Neural cell (in vitro differentiated cells): ENCODE results near the gene SPI1.

ENCODE experiments used
- CTCF ChIP-seq: fragments of 450-650 bp; IDR thresholded peaks from 2 replicates; pipeline ENCODE4 v1.5.1; 2014; ENCODE audit warnings: antibody characterized with exemption, mild to moderate bottlenecking, moderate library complexity; ENCODE audit not compliant: poor library complexity, severe bottlenecking
- EP300 ChIP-seq: fragments of 450-650 bp; conservative IDR thresholded peaks from 2 replicates; pipeline ENCODE4 v1.6.1; 2014; ENCODE audit warnings: antibody characterized with exemption, mild to moderate bottlenecking, moderate library complexity; ENCODE audit not compliant: poor library complexity, severe bottlenecking
- EZH2 ChIP-seq: fragments of 200-600, 300-800 bp; shearing (Covaris generic), sonication (generic); IDR thresholded peaks from 2 replicates; pipeline ENCODE4 v1.6.1; 2014; ENCODE audit warnings: antibody characterized with exemption, low read length, borderline replicate concordance, mild to moderate bottlenecking; ENCODE audit not compliant: insufficient read depth, poor library complexity, severe bottlenecking
- MXI1 ChIP-seq: fragments of 450-650 bp; conservative IDR thresholded peaks from 2 replicates; pipeline ENCODE4 v1.6.1; 2014; ENCODE audit warnings: antibody characterized with exemption, mild to moderate bottlenecking; ENCODE audit not compliant: poor library complexity, severe bottlenecking
- RAD21 ChIP-seq: fragments of 450-650 bp; conservative IDR thresholded peaks from 2 replicates; pipeline ENCODE4 v1.6.1; 2014; ENCODE audit warnings: antibody characterized with exemption, mild to moderate bottlenecking, moderate library complexity
- SMC3 ChIP-seq: fragments of 450-650 bp; conservative IDR thresholded peaks from 2 replicates; pipeline ENCODE4 v1.6.1; 2014; ENCODE audit warnings: antibody characterized with exemption, mild to moderate bottlenecking, moderate library complexity; ENCODE audit not compliant: poor library complexity
- TAF1 ChIP-seq: IDR thresholded peaks from 2 replicates; pipeline ENCODE4 v1.6.1; 2012; ENCODE audit warnings: low read depth

- no peak for TF ChIP-seq RAD21
- TF ChIP-seq CTCF, result no peak
- TF ChIP-seq SMC3, result no peak
- TF ChIP-seq EZH2, result no peak
- TF ChIP-seq MXI1, result no peak
- TF ChIP-seq TAF1, result no peak
- no peak for TF ChIP-seq EP300
These were observed 35.7 kb upstream of the SPI1 start for GRCh38 chr11:47413908-47414684.
